ENCODE data around the gene CPT1C. TPM values are rescaled to one million over a fixed set of nuclear protein-coding genes. Genes with fewer than 3 reads are reported as not detected.

CPT1C gene
- 5.0 and 8.3 TPM in 2 replicates for total RNA-seq (2014; rRNA removed; shearing (Covaris generic))

GRCh38 chr19:49690656-49691242 is at the start of gene CPT1C:
CPT1C (plus strand) TSS chr19:49691116; CDS start chr19:49692253, 1,137 bp downstream.
- DNase-seq (ENCODE audit: low read depth): peak; percentile 90

- DNase-seq (ENCODE audit: low read depth): peak; percentile 100
These were observed 49.0 kb upstream of the CPT1C start, which contains the start of gene SCAF1 for GRCh38 chr19:49641688-49642491. SCAF1 (plus strand) TSS chr19:49642209; CDS start chr19:49645027, 2,818 bp downstream.

GRCh38 chr19:49642492-49643035 is 48.4 kb upstream of the CPT1C start:
- DNase-seq (ENCODE audit: low read depth): no peak

GRCh38 chr19:49643466-49643865 is 47.5 kb upstream of the CPT1C start:
- no peak for DNase-seq (ENCODE audit: low read depth)

GRCh38 chr19:49645592-49645991 is 45.3 kb upstream of the CPT1C start:
- no peak for DNase-seq (ENCODE audit: low read depth)

- no peak for DNase-seq (ENCODE audit: low read depth)
These were observed 44.9 kb upstream of the CPT1C start for GRCh38 chr19:49645995-49646394.

GRCh38 chr19:49646586-49646985 is 44.3 kb upstream of the CPT1C start:
- DNase-seq (ENCODE audit: low read depth): no peak

- no peak for DNase-seq (ENCODE audit: low read depth)
These were observed 39.7 kb upstream of the CPT1C start for GRCh38 chr19:49651029-49651819.

- DNase-seq (ENCODE audit: low read depth): no peak
These were observed 38.9 kb upstream of the CPT1C start for GRCh38 chr19:49651820-49652550.

- DNase-seq (ENCODE audit: low read depth): no peak
These were observed 38.1 kb upstream of the CPT1C start for GRCh38 chr19:49652551-49653465.

GRCh38 chr19:49653466-49653806 is 37.5 kb upstream of the CPT1C start:
- DNase-seq (ENCODE audit: low read depth): no peak

GRCh38 chr19:49654581-49654980 is 36.3 kb upstream of the CPT1C start:
- DNase-seq (ENCODE audit: low read depth): no peak

GRCh38 chr19:49655570-49656455 is 35.1 kb upstream of the CPT1C start:
- no peak for DNase-seq (ENCODE audit: low read depth)

GRCh38 chr19:49656456-49657109 is 34.3 kb upstream of the CPT1C start:
- DNase-seq (ENCODE audit: low read depth): no peak

- DNase-seq (ENCODE audit: low read depth): no peak
These were observed 33.3 kb upstream of the CPT1C start for GRCh38 chr19:49657493-49658138.

- no peak for DNase-seq (ENCODE audit: low read depth)
These were observed 32.8 kb upstream of the CPT1C start for GRCh38 chr19:49658139-49658517.

- no peak for DNase-seq (ENCODE audit: low read depth)
These were observed 32.1 kb upstream of the CPT1C start for GRCh38 chr19:49658566-49659442.

Data from Daoy (cell line).